HepG2 (cell line): ENCODE results near the gene SMAD6. TPM values are rescaled to one million over a fixed set of nuclear protein-coding genes. Genes with fewer than 3 reads are reported as not detected.

Source experiments
- KAT2B ChIP-seq: fragments of 150-350 bp; IDR thresholded peaks from 2 replicates; pipeline ENCODE4 v1.6.1; 2014; ENCODE audit warnings: low read depth, low read length, borderline replicate concordance
- SYNCRIP ChIP-seq: fragments of 200-400 bp; formaldehyde crosslinking; IDR thresholded peaks from 2 replicates; pipeline ENCODE4 v1.6.1; 2018; ENCODE audit warnings: mild to moderate bottlenecking, low read depth, low read length; ENCODE audit not compliant: insufficient read depth
- TCF7 ChIP-seq: sonication (generic); IDR thresholded peaks from 2 replicates; pipeline ENCODE4 v1.6.1; 2016; ENCODE audit warnings: antibody characterized with exemption, low read depth
- ZMYM4 ChIP-seq: sonication (generic); formaldehyde crosslinking; IDR thresholded peaks from 2 replicates; pipeline ENCODE4 v1.8.1; 2023; ENCODE audit warnings: mild to moderate bottlenecking, missing genetic modification reagents
- ZNF263 ChIP-seq: sonication (generic); formaldehyde crosslinking; IDR thresholded peaks from 2 replicates; pipeline ENCODE4 v1.4.0; 2020; ENCODE audit warnings: missing genetic modification reagents
- ZNF331 ChIP-seq: sonication (generic); formaldehyde crosslinking; IDR thresholded peaks from 2 replicates; pipeline ENCODE4 v1.4.0; 2020; ENCODE audit warnings: missing genetic modification reagents
- ZXDC ChIP-seq: sonication (generic); formaldehyde crosslinking; IDR thresholded peaks from 2 replicates; pipeline ENCODE4 v1.5.0; 2020; ENCODE audit warnings: mild to moderate bottlenecking, missing genetic modification reagents
- polyA plus RNA-seq, 8 experiments: library from polyadenylated mRNA; depleted of rRNA in 3 of 8; stranded (reverse) in 7 of 8; unstranded in 1 of 8; fragments of >200 nt; fragmentation: Illumina TruSeq in 4 of 8; extraction: Trizol in 4 of 8; gene quantifications; 2 replicates each; pipeline versions ENCODE4 v1.2.1 to v1.2.3, GENCODE V29; 2011 to 2016; ENCODE audit warnings: low read depth in 4 of 8, missing spikeins in 1 of 8, mixed read lengths in 1 of 8; ENCODE audit not compliant: insufficient read depth in 1 of 8
- total RNA-seq, 5 experiments: library from RNA; depleted of rRNA; stranded (reverse); fragments of >200 nt; fragmentation: Illumina TruSeq; extraction: Trizol; gene quantifications; 2 replicates each; pipeline ENCODE4 v1.2.3, GENCODE V29; 2016; ENCODE audit warnings: low read depth in 1 of 5
- TF ChIP-seq, protein P1 (sequence below): IDR thresholded peaks from 2 replicates; pipeline ENCODE4 v1.6.1; 2012; ENCODE audit warnings: low read depth, low read length, improper control_type of control experiment
- TF ChIP-seq, protein P2 (sequence below): sonication (generic); formaldehyde crosslinking; IDR thresholded peaks from 2 replicates; pipeline ENCODE4 v1.8.1; 2022; ENCODE audit warnings: mild to moderate bottlenecking, missing genetic modification reagents
- TF ChIP-seq, protein P3 (sequence below): sonication (generic); formaldehyde crosslinking; IDR thresholded peaks from 2 replicates; pipeline ENCODE4 v1.5.1; 2020; ENCODE audit warnings: missing genetic modification reagents, mild to moderate bottlenecking, borderline replicate concordance
- TF ChIP-seq, protein P4 (sequence below), 2 experiments: fragments of 450-650 bp in 1 of 2; sonication (generic) in 1 of 2; formaldehyde crosslinking in 1 of 2; IDR thresholded peaks; 2 replicates each; pipeline versions ENCODE4 v1.6.1 to v1.8.0; 2016 to 2022; ENCODE audit warnings: antibody characterized with exemption in 1 of 2, mild to moderate bottlenecking in 1 of 2, missing genetic modification reagents in 1 of 2

SMAD6 gene
- total and polyA plus RNA-seq, 2 of the 13 experiments (the other 11 are each of a cell fraction or from before 2014, with no cell fraction given) = 3.3 to 4.4 TPM

DNA sequence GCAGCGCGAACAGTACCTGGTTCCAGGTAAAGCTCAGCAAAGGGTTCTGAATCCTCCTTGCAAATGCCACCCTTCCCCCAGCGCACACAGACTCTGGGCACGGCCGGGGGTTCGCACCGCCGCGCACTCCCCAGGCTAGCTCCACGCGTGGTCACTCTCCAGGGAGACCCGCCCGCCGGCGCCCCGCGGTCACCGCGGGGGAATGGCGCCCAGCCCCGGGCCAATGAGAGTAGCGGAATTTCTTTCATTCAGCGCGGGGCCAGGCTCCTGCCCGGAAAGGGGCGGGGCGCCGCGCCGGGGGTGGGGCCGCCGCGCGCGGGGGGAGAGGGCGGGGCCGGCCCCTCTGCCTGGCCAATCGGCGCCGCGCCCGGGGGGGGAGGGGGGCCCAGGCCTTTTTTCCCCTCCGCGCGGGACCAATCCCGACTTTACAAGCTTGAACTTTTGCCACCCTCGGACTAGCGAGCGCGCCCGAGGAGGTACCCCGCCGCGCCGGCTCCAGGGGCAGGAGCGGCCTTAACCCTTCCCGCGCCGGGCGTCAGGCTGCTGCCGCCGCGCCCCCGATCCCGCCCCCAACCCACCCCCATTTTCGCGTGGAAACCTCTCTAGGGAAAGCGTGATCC is 1.1 kb upstream of the SMAD6 start (continued):
- TF ChIP-seq ZXDC = no peak
- TF ChIP-seq ZNF263 (CRISPR knock-in tag) = no peak
- peak; percentile 40; the same call in 1 of the 2 replicates for TF ChIP-seq ZMYM4 (CRISPR knock-in tag)
- TF ChIP-seq, protein P1, sequence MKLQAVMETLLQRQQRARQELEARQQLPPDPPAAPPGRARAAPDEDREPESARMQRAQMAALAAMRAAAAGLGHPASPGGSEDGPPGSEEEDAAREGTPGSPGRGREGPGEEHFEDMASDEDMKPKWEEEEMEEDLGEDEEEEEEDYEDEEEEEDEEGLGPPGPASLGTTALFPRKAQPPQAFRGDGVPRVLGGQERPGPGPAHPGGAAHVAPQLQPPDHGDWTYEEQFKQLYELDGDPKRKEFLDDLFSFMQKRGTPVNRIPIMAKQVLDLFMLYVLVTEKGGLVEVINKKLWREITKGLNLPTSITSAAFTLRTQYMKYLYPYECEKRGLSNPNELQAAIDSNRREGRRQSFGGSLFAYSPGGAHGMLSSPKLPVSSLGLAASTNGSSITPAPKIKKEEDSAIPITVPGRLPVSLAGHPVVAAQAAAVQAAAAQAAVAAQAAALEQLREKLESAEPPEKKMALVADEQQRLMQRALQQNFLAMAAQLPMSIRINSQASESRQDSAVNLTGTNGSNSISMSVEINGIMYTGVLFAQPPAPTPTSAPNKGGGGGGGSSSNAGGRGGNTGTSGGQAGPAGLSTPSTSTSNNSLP = no peak
- no peak for TF ChIP-seq KAT2B
- TF ChIP-seq, protein P2, sequence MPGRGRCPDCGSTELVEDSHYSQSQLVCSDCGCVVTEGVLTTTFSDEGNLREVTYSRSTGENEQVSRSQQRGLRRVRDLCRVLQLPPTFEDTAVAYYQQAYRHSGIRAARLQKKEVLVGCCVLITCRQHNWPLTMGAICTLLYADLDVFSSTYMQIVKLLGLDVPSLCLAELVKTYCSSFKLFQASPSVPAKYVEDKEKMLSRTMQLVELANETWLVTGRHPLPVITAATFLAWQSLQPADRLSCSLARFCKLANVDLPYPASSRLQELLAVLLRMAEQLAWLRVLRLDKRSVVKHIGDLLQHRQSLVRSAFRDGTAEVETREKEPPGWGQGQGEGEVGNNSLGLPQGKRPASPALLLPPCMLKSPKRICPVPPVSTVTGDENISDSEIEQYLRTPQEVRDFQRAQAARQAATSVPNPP = no peak
- peak; percentile 47; the same call in 1 of the 2 replicates for TF ChIP-seq TCF7
- TF ChIP-seq SYNCRIP = no peak
- TF ChIP-seq, protein P3, sequence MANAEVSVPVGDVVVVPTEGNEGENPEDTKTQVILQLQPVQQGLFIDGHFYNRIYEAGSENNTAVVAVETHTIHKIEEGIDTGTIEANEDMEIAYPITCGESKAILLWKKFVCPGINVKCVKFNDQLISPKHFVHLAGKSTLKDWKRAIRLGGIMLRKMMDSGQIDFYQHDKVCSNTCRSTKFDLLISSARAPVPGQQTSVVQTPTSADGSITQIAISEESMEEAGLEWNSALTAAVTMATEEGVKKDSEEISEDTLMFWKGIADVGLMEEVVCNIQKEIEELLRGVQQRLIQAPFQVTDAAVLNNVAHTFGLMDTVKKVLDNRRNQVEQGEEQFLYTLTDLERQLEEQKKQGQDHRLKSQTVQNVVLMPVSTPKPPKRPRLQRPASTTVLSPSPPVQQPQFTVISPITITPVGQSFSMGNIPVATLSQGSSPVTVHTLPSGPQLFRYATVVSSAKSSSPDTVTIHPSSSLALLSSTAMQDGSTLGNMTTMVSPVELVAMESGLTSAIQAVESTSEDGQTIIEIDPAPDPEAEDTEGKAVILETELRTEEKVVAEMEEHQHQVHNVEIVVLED (CRISPR knock-in tag) = 0 out of 2 replicates have a peak, but pooled peaks have one; percentile 20
- TF ChIP-seq, protein P4, sequence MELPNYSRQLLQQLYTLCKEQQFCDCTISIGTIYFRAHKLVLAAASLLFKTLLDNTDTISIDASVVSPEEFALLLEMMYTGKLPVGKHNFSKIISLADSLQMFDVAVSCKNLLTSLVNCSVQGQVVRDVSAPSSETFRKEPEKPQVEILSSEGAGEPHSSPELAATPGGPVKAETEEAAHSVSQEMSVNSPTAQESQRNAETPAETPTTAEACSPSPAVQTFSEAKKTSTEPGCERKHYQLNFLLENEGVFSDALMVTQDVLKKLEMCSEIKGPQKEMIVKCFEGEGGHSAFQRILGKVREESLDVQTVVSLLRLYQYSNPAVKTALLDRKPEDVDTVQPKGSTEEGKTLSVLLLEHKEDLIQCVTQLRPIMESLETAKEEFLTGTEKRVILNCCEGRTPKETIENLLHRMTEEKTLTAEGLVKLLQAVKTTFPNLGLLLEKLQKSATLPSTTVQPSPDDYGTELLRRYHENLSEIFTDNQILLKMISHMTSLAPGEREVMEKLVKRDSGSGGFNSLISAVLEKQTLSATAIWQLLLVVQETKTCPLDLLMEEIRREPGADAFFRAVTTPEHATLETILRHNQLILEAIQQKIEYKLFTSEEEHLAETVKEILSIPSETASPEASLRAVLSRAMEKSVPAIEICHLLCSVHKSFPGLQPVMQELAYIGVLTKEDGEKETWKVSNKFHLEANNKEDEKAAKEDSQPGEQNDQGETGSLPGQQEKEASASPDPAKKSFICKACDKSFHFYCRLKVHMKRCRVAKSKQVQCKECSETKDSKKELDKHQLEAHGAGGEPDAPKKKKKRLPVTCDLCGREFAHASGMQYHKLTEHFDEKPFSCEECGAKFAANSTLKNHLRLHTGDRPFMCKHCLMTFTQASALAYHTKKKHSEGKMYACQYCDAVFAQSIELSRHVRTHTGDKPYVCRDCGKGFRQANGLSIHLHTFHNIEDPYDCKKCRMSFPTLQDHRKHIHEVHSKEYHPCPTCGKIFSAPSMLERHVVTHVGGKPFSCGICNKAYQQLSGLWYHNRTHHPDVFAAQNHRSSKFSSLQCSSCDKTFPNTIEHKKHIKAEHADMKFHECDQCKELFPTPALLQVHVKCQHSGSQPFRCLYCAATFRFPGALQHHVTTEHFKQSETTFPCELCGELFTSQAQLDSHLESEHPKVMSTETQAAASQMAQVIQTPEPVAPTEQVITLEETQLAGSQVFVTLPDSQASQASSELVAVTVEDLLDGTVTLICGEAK (IDR thresholded peaks at IDR 0.05) = no peak
- TF ChIP-seq, protein P4 (CRISPR knock-in tag; IDR thresholded peaks at IDR 0.05) = 0 out of 2 replicates have a peak, but pooled peaks have one; percentile 40
- 0 out of 2 replicates have a peak, but pooled peaks have one; percentile 5 for TF ChIP-seq ZNF331 (CRISPR knock-in tag)
